Fibroblast of lung (primary cell): ENCODE data around the gene ARL10. TPM values are rescaled to one million over a fixed set of nuclear protein-coding genes. Genes with fewer than 3 reads are reported as not detected.
A peak's percentile ranks its signal among the peaks of the same experiment; 100 is the strongest.

ENCODE experiments used
- DNase-seq, 2 donors: peaks; one replicate each; pipeline versions ENCODE4 v3.0.0 to v3.0.0-alpha.2; 2010; ENCODE audit warnings: low read depth in 2 of 2
- H2AFZ ChIP-seq: 2 replicates; pipeline ENCODE4 v1.5.1; 2012; ENCODE audit warnings: low read length, control low read depth, inconsistent platforms
- H3K27ac ChIP-seq: 2 replicates; pipeline ENCODE4 v1.5.1; 2011; ENCODE audit warnings: low read length, control low read depth; ENCODE audit not compliant: insufficient read depth
- H3K27me3 ChIP-seq: 2 replicates; pipeline ENCODE4 v1.5.1; 2011; ENCODE audit warnings: mild to moderate bottlenecking, low read length; ENCODE audit not compliant: control insufficient read depth, insufficient read depth
- H3K36me3 ChIP-seq: 2 replicates; pipeline ENCODE4 v1.5.1; 2011; ENCODE audit warnings: low read length; ENCODE audit not compliant: control insufficient read depth, insufficient read depth
- H3K4me1 ChIP-seq: 2 replicates; pipeline ENCODE4 v1.5.1; 2011; ENCODE audit warnings: low read length; ENCODE audit not compliant: control insufficient read depth, insufficient read depth; ENCODE audit errors: extremely low read depth
- H3K4me2 ChIP-seq: 2 replicates; pipeline ENCODE4 v1.5.1; 2011; ENCODE audit warnings: low read length, control low read depth; ENCODE audit not compliant: insufficient read depth; ENCODE audit errors: extremely low read depth
- H3K4me3 ChIP-seq, 4 experiments: fragments of 200-600 bp in 1 of 4; sonication (generic) in 1 of 4; replicated peaks in 1 of 4; 2 replicates each; pipeline ENCODE4 v1.5.1; 2011 to 2016; ENCODE audit warnings: low read length in 4 of 4, low read depth in 3 of 4, mild to moderate bottlenecking in 3 of 4, control low read depth in 2 of 4, inconsistent platforms in 1 of 4, mixed read lengths in 1 of 4; ENCODE audit not compliant: insufficient read depth in 1 of 4; ENCODE audit errors: control extremely low read depth in 1 of 4
- H3K79me2 ChIP-seq: 2 replicates; pipeline ENCODE4 v1.5.1; 2012; ENCODE audit warnings: mild to moderate bottlenecking, low read length, inconsistent platforms; ENCODE audit not compliant: control insufficient read depth, insufficient read depth
- H3K9ac ChIP-seq: 2 replicates; pipeline ENCODE4 v1.5.1; 2011; ENCODE audit warnings: mild to moderate bottlenecking, low read length, control low read depth; ENCODE audit not compliant: insufficient read depth
- H3K9me3 ChIP-seq: 2 replicates; pipeline ENCODE4 v1.5.1; 2012; ENCODE audit warnings: low read depth, low read length; ENCODE audit not compliant: control insufficient read depth, insufficient read depth
- H4K20me1 ChIP-seq: 2 replicates; pipeline ENCODE4 v1.5.1; 2011; ENCODE audit warnings: low read length; ENCODE audit not compliant: control insufficient read depth, insufficient read depth; ENCODE audit errors: extremely low read depth
- EZH2 ChIP-seq: IDR thresholded peaks from 2 replicates; pipeline ENCODE4 v1.5.1; 2012; ENCODE audit warnings: low read length, control low read depth, mild to moderate bottlenecking; ENCODE audit errors: missing control alignments
- polyA plus RNA-seq, 2 donors: library from polyadenylated mRNA; depleted of rRNA in 1 of 2; stranded (reverse) in 1 of 2; unstranded in 1 of 2; fragments of >200 nt; gene quantifications; 2 replicates each; pipeline ENCODE4 v1.2.1, GENCODE V29; 2011 to 2012; ENCODE audit warnings: missing spikeins in 1 of 2
- total RNA-seq: library from RNA; depleted of rRNA; stranded (reverse); fragments of >200 nt; gene quantifications from 2 replicates; pipeline ENCODE4 v1.2.1, GENCODE V29; 2014
- TF ChIP-seq, protein P1 (sequence below), 2 donors: IDR thresholded peaks in 1 of 2; conservative IDR thresholded peaks in 1 of 2; 1 replicate in 1 of 2; 2 replicates in 1 of 2; pipeline ENCODE4 v1.5.1; 2011 to 2012; ENCODE audit warnings: low read length in 2 of 2, control low read depth in 1 of 2, inconsistent platforms in 1 of 2, low read depth in 1 of 2, mild to moderate bottlenecking in 1 of 2

ARL10 gene
- total and polyA plus RNA-seq, 2 donors (not counting 1 experiment from before 2014, with no cell fraction given) = 3.0 to 11.1 TPM

DNA sequence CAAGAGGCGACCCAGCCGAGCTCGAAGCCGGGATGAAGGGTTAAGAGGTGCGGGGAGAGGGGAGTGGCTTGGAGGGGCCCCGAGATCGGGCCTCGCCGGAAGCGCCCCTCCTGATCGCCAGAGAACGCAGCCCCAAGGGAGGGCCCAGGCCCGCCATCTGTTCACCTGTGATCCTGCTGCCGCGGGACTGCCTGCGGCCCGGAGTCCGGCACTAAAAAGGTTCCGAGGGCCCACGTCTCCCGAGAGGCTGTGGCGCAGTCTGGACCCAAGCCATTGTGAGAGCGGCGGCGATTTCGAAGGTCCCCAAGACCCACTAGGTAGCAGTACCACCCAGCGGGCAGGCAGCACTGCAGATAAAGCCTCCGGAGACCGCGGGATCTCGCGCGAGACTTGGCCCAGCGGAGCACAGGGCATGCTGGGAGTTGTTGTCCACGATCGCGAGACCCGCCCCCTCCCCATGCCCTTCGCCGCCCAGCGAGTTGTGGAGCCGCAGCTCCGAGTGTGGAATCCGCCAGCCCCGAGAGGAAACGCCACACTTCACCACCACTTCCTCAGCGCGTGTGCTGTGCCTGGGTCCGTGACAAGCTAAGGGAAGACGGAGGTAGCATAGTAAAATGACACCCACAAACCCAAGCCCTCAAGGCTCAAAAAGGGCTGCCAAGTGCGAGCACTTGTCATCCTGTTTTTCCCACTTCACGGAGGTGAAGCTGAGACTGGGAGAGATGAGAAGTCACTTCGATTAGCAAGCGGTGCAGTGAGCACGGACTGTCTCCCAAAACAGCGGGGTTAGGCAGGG lies 3.7 kb upstream of the ARL10 start, which contains the start of gene KIAA1191:
KIAA1191 (minus strand) TSS at position 328 of the 796 bp plus-strand sequence. CDS start 2,256 bp downstream, outside the sequence.
- Histone ChIP-seq H2AFZ (peak within 1 kb of the TSS; percentile 96), H3K9ac (peak within 1 kb of the TSS; percentile 84), H3K4me1 (peaks cover 4% of the 10 kb centered on the region), H3K9me3 (no peaks in the 10 kb centered on the region), H3K27ac (peak within 1 kb of the TSS; percentile 62), H3K4me2 (peak within 1 kb of the TSS; percentile 73), H3K79me2 (peaks cover 30% of the 10 kb centered on the region), H4K20me1 (no peaks in the 10 kb centered on the region), H3K27me3 (no peaks in the 10 kb centered on the region), H3K36me3 (peaks cover 2% of the 10 kb centered on the region), H3K4me3 (peak within 1 kb of the TSS; percentile 88 to 99 (median 90))
- peak; percentile 90 to 91 for DNase-seq
- TF ChIP-seq, protein P1, sequence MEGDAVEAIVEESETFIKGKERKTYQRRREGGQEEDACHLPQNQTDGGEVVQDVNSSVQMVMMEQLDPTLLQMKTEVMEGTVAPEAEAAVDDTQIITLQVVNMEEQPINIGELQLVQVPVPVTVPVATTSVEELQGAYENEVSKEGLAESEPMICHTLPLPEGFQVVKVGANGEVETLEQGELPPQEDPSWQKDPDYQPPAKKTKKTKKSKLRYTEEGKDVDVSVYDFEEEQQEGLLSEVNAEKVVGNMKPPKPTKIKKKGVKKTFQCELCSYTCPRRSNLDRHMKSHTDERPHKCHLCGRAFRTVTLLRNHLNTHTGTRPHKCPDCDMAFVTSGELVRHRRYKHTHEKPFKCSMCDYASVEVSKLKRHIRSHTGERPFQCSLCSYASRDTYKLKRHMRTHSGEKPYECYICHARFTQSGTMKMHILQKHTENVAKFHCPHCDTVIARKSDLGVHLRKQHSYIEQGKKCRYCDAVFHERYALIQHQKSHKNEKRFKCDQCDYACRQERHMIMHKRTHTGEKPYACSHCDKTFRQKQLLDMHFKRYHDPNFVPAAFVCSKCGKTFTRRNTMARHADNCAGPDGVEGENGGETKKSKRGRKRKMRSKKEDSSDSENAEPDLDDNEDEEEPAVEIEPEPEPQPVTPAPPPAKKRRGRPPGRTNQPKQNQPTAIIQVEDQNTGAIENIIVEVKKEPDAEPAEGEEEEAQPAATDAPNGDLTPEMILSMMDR (conservative IDR thresholded peaks at IDR 0.05 in 1 of 2, IDR thresholded peaks at IDR 0.05 in 1 of 2; ENCODE audit: low read depth in 1 of 2, low read length in 2 of 2) = peak; percentile 27 to 36
- no peak for TF ChIP-seq EZH2

DNA sequence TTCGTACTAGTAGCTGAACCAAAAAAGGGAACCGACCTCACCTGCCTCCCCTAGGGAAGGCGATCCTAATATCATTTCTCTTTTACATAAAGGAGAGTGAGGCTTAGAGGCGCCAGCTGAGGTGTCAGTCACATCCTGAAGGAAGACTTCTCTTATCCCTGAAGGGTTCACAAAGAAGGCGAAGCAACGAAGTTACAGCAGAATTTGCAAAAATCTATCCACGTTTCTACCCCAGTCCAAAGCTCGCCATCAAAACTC lies 3.1 kb upstream of the ARL10 start:
- Histone ChIP-seq H4K20me1 (no peaks in the 10 kb centered on the region), H3K36me3 (peaks cover 2% of the 10 kb centered on the region), H3K9ac (no peak overlapping the region), H3K9me3 (no peaks in the 10 kb centered on the region), H3K27ac (no peak overlapping the region), H3K79me2 (peaks cover 28% of the 10 kb centered on the region), H3K27me3 (no peaks in the 10 kb centered on the region), H3K4me3 (peak overlapping the region; percentile 88 to 99 (median 90)), H2AFZ (peak overlapping the region; percentile 96), H3K4me1 (peaks cover 4% of the 10 kb centered on the region), H3K4me2 (peak overlapping the region; percentile 73)
- no peak for DNase-seq
- TF ChIP-seq, protein P1 (conservative IDR thresholded peaks at IDR 0.05 in 1 of 2, IDR thresholded peaks at IDR 0.05 in 1 of 2; ENCODE audit: low read depth in 1 of 2, low read length in 2 of 2) = no peak
- TF ChIP-seq EZH2 = no peak

DNA sequence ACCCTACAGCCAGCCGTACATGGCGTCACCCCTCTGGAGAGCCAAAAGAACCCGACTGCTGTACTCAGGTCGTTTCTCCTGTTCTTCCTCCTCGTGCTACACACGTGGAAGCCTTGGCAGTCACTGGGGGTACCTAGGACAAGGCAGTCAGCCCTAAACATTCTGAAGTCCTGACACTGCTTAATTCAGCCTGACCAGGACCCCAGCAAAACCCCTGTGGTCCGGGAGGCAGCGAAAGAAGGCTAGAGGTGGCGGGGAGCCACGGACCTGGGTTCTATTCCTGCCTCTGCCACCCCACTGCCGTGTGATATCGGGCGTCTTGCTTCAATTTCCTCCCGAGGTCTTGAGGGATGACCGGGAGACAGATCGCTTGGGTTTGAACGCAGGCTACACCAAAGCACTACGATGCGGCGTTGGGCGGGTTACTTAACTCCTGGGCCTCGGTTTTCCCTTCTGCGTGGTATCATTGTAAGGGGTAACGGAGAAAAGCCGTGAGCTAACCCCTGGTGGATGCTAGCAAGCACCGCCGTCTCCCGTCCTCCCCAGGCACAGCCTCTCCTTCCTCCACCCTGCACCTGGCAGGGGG lies 429 bp upstream of the ARL10 start:
- no peaks in the 10 kb centered on the region for H3K36me3 ChIP-seq
- peak overlapping the region; percentile 89 for H2AFZ ChIP-seq
- peak overlapping the region; percentile 44 for H3K4me2 ChIP-seq
- no peaks in the 10 kb centered on the region for H3K27me3 ChIP-seq
- no peaks in the 10 kb centered on the region for H3K9me3 ChIP-seq
- H3K4me1 ChIP-seq = peaks cover 2% of the 10 kb centered on the region
- no peak for DNase-seq
- peak overlapping the region; percentile 55 to 74 (median 69) for H3K4me3 ChIP-seq
- H4K20me1 ChIP-seq = no peaks in the 10 kb centered on the region
- peaks cover 11% of the 10 kb centered on the region for H3K79me2 ChIP-seq
- no peak for TF ChIP-seq EZH2
- TF ChIP-seq, protein P1 (conservative IDR thresholded peaks at IDR 0.05 in 1 of 2, IDR thresholded peaks at IDR 0.05 in 1 of 2; ENCODE audit: low read depth in 1 of 2, low read length in 2 of 2) = no peak
- H3K27ac ChIP-seq = peak overlapping the region; percentile 57
- peak overlapping the region; percentile 82 for H3K9ac ChIP-seq
